ENCODE data around the gene DDRGK1. TPM values are rescaled to one million over a fixed set of nuclear protein-coding genes. Genes with fewer than 3 reads are reported as not detected.
A peak's percentile ranks its signal among the peaks of the same experiment; 100 is the strongest.

DDRGK1 gene
- total and polyA plus RNA-seq, 2 donors from 2014 or later = 81.8 to 92.5 TPM

DNA sequence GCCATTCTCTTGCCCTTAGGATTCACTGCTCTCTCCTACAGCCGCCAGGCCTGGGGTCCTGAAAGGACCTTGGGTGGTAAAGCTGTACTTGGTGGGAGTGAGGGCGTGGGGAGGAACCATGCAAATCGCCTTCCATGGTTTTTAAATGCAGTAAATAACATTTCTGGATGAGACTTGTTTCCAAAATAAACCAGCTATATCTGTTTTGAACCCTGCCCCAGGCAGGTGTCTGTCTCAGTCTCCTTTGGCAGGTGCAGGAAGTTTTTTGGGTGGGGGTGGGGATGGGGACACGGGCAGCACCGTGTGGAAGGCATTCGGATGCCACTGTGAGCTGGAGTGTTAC, 19.1 kb upstream of the DDRGK1 start:
- Histone ChIP-seq H3K9ac (ENCODE audit: low read length in 3 of 3) (no peak overlapping the region), H3K4me3 (ENCODE audit: low read length in 3 of 3) (no peak overlapping the region), H3K36me3 (ENCODE audit: control insufficient read depth in 2 of 3, insufficient read depth in 3 of 3, low read length in 3 of 3) (peaks cover 0 to 18% (median 0%) of the 10 kb centered on the region in 3 donors), H3K4me1 (ENCODE audit: control insufficient read depth in 2 of 3, insufficient read depth in 2 of 3, low read depth in 1 of 3, low read length in 3 of 3) (peaks cover 0 to 1% (median 0%) of the 10 kb centered on the region in 3 donors), H3K27me3 (ENCODE audit: control insufficient read depth, insufficient read depth, low read length) (no peaks in the 10 kb centered on the region), H3K27ac (ENCODE audit: low read depth in 2 of 2, low read length in 2 of 2) (no peak overlapping the region), H3K9me3 (ENCODE audit: control insufficient read depth in 2 of 3, insufficient read depth in 1 of 3, low read length in 3 of 3) (no peaks in the 10 kb centered on the region)
- FAIRE-seq = no peak
- no peak for DNase-seq
- TF ChIP-seq, protein P1, sequence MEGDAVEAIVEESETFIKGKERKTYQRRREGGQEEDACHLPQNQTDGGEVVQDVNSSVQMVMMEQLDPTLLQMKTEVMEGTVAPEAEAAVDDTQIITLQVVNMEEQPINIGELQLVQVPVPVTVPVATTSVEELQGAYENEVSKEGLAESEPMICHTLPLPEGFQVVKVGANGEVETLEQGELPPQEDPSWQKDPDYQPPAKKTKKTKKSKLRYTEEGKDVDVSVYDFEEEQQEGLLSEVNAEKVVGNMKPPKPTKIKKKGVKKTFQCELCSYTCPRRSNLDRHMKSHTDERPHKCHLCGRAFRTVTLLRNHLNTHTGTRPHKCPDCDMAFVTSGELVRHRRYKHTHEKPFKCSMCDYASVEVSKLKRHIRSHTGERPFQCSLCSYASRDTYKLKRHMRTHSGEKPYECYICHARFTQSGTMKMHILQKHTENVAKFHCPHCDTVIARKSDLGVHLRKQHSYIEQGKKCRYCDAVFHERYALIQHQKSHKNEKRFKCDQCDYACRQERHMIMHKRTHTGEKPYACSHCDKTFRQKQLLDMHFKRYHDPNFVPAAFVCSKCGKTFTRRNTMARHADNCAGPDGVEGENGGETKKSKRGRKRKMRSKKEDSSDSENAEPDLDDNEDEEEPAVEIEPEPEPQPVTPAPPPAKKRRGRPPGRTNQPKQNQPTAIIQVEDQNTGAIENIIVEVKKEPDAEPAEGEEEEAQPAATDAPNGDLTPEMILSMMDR (IDR thresholded peaks at IDR 0.05; ENCODE audit: borderline replicate concordance, extremely low read depth, insufficient read depth) = no peak
- intact Hi-C loops (cut with DNase I) = no loop called here

DNA sequence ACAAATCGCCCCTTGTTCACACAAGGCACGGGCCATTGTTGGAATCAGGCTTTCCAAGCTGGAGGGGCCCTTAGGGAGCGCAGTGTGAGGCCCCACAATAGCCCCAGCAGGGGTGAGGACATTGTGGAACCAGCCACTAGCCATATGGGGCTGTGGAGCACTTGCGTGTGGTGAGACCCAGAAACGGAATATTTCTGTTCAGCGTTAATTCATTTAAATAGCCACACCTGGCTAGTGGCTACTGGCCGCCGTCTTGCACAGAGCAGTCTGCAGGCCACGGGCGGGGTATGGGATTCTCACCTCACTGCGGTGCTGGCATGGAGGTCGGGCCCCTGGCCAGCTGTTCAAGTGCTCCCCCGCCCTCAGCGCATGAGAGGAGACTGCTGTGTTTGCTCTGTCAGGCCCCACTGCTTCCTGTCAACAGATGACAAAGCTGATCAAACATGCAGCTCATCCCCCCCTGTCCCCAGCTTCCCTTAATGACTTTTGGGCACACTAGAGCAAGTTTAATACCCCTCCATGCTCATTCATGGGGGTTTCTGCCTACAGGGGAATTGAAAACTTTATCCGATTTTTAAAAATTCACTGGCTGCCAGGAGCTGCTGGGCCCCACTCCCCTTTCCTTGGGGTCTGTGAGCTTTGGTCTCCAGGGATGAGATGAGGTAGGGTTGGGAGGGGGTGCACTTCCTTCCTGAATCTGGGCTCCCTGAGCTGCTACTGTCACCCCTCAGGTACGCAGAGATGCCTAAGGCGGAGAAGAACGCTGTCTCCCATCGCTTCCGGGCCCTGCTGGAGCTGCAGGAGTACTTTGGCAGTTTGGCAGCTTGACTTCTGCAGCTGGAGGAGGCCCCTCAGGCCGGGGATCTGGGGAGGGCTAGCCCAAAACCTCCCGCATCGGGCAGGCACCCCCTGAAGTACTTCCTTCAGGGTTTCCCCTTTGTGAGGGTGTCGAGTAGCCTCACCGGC, 18.4 kb upstream of the DDRGK1 start:
- FAIRE-seq (no peak), DNase-seq (peak; percentile 74 to 94 (median 92))
- Histone ChIP-seq H3K27me3 (ENCODE audit: control insufficient read depth, insufficient read depth, low read length) (no peaks in the 10 kb centered on the region), H3K4me3 (ENCODE audit: low read length in 3 of 3) (no peak overlapping the region), H3K9ac (ENCODE audit: low read length in 3 of 3) (no peak overlapping the region), H3K9me3 (ENCODE audit: control insufficient read depth in 2 of 3, insufficient read depth in 1 of 3, low read length in 3 of 3) (no peaks in the 10 kb centered on the region), H3K4me1 (ENCODE audit: control insufficient read depth in 2 of 3, insufficient read depth in 2 of 3, low read depth in 1 of 3, low read length in 3 of 3) (peaks cover 0 to 5% (median 0%) of the 10 kb centered on the region in 3 donors), H3K27ac (ENCODE audit: low read depth in 2 of 2, low read length in 2 of 2) (no peak overlapping the region), H3K36me3 (ENCODE audit: control insufficient read depth in 2 of 3, insufficient read depth in 3 of 3, low read length in 3 of 3) (peaks cover 0 to 18% (median 0%) of the 10 kb centered on the region in 3 donors)
- intact Hi-C loops (cut with DNase I) = no loop called here
- TF ChIP-seq, protein P1 (IDR thresholded peaks at IDR 0.05; ENCODE audit: borderline replicate concordance, extremely low read depth, insufficient read depth) = no peak

DNA sequence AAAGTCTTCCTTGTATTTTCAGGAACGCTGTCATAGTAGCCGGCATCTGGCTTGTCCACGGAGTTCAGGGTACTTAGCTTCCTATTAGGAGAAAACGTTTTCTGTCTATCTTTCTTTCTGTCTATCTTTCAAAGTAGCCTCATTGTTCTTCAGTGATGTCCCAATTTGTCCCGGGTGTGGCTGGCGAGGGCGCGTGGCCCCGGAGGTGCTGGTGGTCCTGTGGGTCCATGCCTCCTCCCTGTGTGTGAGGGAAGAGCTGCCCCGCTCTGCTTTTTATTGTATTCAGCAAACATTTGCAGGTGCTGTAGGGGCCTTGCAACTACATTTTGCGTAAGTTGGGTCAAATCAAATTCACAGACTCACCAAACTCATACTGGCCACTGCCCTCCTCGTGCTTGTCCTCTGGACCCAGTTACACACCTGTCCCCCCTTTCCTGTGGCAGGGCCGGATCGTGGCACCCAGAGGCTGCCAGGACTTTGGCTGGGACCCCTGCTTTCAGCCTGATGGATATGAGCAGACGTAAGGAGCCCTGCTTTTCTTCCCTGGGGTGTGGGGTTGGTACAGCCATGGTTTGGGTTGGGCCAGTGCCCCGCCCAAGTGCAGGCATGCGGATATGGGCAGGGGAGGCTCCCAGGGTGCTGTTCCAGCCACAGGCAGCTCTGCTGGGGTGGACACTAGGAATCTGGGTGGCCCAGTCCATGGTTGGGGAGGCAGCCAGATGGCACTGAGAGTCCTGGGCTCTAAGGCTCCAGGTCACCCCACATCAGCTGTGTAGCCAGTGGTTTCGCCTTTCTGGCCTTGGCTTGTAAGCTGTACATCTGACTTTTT, 17.1 kb upstream of the DDRGK1 start:
- no peaks in the 10 kb centered on the region for H3K27me3 ChIP-seq (ENCODE audit: control insufficient read depth, insufficient read depth, low read length)

More for the DNA sequence above, 17.1 kb upstream of the DDRGK1 start:
- Histone ChIP-seq H3K9me3 (ENCODE audit: control insufficient read depth in 2 of 3, insufficient read depth in 1 of 3, low read length in 3 of 3) (no peaks in the 10 kb centered on the region), H3K9ac (ENCODE audit: low read length in 3 of 3) (no peak overlapping the region), H3K4me1 (ENCODE audit: control insufficient read depth in 2 of 3, insufficient read depth in 2 of 3, low read depth in 1 of 3, low read length in 3 of 3) (peaks cover 0 to 5% (median 0%) of the 10 kb centered on the region in 3 donors), H3K27ac (ENCODE audit: low read depth in 2 of 2, low read length in 2 of 2) (no peak overlapping the region), H3K4me3 (ENCODE audit: low read length in 3 of 3) (no peak overlapping the region), H3K36me3 (ENCODE audit: control insufficient read depth in 2 of 3, insufficient read depth in 3 of 3, low read length in 3 of 3) (peaks cover 0 to 18% (median 0%) of the 10 kb centered on the region in 3 donors)
- intact Hi-C loops (cut with DNase I) = no loop called here
- no peak for FAIRE-seq
- TF ChIP-seq, protein P1 (IDR thresholded peaks at IDR 0.05; ENCODE audit: borderline replicate concordance, extremely low read depth, insufficient read depth) = no peak
- peak in 1 of 5 donors; percentile 77 for DNase-seq

All from kidney (tissue), 14 donors.